Endometrium (tissue), 2 donors: ENCODE measurements around the gene CAMK2A.

ENCODE experiments used
- FAIRE-seq: peaks from 2 replicates; lab custom pipeline; 2012; peaks lifted over from hg19 to GRCh38; lab: Jason Lieb, UNC
- donor health status: control.
- donor health status: control.

Gene CAMK2A

GRCh38 chr5:150279330-150280020 lies 10.1 kb downstream of the CAMK2A start:
- FAIRE-seq = no peak

DNA sequence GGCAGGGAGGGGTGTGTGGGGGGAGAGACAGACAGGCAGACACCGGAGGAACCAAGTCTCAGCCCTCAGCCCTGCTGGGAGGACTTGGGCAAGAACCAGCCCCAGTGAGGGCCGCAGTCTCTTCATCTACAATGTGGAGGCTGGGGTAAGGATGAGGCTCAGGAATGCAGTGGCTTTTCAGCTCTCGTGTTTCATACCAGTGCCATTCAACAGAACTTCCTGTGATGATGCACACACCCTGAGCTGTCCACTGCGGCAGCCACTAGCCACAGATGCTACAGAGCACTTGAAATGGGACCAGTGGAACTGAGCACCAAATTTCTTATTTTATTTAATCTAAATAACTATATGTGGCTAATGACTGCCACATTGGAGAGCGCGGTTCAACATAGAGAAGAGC lies 10.7 kb downstream of the CAMK2A start:
- no peak for FAIRE-seq

- FAIRE-seq = no peak
Observed at GRCh38 chr5:150278046-150278730, 11.4 kb downstream of the CAMK2A start.

- no peak for FAIRE-seq
Observed at GRCh38 chr5:150277043-150277442, 12.5 kb downstream of the CAMK2A start.

DNA sequence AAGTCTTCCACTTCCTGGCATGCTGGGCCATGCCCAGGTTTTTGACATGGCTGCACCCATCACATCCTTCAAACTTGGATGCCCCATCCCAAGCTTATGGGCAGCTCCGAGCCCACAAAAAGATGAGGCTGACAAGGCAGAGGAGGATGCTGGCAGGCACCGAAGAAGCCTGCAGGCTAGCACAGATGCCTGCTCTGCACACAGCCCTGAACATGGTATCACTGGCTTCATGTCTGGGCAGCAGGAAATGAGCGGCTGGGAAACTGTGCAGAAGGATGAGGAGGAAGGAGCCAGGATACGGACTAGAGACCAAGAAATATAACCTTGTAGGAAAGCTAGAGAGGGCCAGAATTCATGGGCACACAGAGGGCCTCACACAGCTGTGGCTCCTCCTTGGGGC lies 14.8 kb downstream of the CAMK2A start:
- no peak for FAIRE-seq

GRCh38 chr5:150272531-150272930 lies 17.0 kb downstream of the CAMK2A start:
- no peak for FAIRE-seq

DNA sequence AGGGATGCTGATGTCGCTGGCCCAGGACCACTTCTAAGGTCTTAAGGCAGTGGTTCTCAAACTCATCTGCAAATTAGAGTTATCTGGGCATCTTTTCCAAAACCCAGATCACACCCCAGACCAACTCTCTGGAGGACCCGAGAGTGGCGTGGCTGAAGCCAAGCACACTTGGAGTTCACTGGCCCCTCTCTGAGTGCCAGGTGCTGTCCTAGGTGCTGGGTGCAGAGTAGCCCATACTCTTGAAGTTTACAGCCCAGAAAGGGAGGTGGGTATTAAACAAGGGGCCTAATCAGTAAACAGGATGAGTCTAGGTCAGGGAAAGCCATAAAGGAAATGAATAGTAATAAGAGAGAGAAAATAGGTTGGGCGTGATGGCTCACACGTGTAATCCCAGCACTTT lies 17.6 kb downstream of the CAMK2A start:
- FAIRE-seq = no peak

- no peak for FAIRE-seq
Observed at GRCh38 chr5:150271296-150271692, 18.3 kb downstream of the CAMK2A start.

GRCh38 chr5:150270541-150271295 lies 18.9 kb downstream of the CAMK2A start:
- no peak for FAIRE-seq

DNA sequence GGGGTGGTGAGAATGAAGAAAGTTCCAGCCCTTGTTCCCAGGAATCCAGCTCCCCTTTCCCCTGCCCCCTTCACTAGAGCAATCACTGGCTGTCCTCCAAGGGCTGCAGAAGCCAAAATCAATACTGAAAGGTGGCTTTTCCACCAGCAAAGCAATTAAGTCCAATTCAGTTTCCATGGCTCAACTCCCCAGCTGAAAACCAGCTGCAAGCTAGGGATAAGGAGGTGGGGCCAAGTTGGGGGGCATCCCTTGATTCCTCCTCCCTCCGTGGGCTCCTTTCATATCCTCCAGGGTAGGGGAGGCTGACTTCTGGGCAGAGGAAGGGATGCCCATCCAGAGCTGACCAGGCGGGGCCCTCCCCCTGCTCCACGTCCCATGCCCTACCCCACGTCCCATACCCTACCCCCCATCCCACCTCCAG lies 22.7 kb downstream of the CAMK2A start:
- no peak for FAIRE-seq

DNA sequence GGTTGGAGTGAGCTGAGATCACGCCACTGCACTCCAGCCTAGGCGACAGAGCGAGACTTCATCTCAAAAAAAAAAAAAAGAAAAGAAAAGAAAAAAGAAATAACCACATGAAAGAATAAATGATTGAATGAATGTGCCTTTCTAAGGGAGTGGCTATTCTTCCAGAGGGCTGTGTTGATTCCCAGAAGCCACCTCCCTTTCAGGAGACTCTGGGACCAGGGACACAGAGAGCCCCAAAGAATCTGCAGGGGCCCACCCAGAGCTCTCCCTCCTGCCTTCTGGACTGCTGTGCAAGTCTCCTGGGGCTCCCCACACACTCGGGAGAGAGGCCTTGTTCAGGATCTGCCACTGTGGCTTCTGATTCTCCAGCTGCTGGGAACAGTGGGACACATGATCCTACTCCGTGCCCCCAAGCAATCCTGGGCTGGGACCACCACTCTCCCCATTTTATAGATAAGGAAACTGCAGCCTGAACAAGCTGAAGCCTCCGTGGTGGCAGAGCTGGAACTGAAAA lies 23.6 kb downstream of the CAMK2A start:
- no peak for FAIRE-seq

DNA sequence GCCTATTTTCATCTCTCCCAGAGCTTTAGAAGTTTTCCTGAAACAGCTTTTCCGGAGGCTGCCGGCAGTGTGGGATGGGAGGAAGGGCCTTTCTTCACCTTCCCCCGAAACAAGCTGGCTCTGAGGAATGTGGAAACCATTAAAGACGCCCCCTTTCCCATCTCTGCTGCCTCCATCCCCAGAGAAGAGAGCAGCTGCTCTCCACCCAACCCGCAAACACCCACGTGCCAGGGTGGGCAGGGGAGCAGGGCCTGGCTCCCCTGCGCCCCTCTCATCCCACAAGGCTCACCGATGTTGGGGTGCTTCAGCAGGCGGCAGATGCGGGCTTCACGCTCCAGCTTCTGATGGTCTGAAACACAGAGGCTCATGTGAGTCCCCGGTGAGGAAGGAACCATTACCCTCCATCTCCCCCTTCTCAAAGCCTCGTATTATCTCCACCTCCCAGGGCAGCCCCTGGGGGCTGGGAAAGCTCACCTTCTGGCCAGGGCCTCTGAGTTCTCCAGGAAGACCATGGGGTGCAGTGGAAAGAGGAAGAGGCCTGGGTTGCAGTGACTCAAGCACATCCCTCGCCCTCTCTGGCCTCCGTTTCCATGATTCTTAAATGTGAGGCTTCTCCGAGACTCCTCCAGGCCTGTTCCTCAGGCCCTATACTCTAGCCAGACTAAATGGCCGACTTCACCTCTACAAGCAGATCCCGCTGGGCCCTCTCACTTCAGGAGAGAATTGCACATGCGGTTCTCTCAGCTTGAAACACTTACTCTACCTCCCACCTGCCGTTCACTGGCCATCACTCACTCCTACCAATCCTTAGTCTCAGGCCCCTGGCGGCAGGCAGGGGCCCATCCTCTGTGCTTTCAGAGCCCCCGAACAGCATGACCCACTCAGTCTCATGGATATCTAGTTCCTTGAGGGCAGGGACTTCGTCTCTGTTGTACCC lies 24.6 kb downstream of the CAMK2A start:
- no peak for FAIRE-seq

- FAIRE-seq = no peak
Observed at GRCh38 chr5:150263801-150264621, 25.6 kb downstream of the CAMK2A start.

DNA sequence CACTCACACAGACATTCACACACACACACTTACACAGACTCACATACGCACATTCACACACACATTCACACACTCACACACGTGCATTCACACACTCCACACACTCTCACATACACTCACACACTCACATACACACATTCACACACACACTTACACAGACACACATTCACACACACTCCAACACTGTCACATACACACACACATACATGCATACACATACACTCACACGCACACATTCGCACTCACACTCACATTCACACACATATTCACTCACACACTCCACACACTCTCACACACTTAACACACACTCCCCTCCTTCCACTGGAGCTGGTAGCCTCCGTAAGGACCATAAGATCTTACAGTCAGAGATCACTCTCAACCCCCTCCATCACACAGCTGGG lies 26.2 kb downstream of the CAMK2A start:
- FAIRE-seq = no peak

- FAIRE-seq = no peak
Observed at GRCh38 chr5:150262502-150262901, 27.1 kb downstream of the CAMK2A start.

DNA sequence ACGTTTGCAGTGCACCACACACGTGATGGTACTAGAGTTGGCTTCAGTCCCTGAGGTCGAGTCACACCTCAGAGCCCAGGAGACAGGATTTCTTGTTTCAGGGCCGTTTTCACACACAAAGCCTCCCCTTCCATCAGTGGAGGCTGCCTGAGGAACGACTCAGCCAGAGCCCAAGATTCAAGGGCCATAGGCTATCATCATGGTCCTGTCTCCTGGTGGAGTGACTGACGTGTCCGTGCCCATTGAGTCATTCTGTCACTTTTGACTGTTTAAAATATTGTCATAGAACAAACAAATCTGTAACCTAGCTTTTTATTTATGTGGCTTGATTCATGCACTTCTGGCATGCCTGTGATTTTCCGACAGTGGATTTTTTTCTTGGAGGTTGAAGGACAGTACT lies 28.3 kb downstream of the CAMK2A start:
- no peak for FAIRE-seq

DNA sequence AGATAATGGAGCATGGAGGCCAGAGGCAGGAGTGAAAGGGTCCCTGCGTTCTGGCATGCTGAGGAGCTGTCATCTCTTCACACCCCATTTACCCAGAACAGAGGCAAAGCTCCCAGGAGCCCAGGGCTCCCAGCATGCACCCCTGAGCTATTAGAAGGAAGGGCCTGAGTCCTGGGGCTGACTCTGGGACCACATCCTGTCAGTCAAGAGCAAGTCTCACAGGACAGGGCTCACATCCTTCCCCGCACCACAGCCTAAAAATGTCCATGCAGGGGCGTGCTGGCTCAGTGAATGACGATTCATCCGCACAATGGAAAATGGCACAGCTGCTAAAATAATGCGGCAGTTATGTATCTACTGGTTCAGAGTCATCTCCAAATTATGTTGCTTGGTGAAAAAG lies 31.4 kb downstream of the CAMK2A start:
- FAIRE-seq = no peak

- FAIRE-seq = no peak
Observed at GRCh38 chr5:150257424-150257823, 32.1 kb downstream of the CAMK2A start.

GRCh38 chr5:150256410-150257064 lies 33.0 kb downstream of the CAMK2A start:
- FAIRE-seq = no peak

- FAIRE-seq = no peak
Observed at GRCh38 chr5:150255659-150256409, 33.7 kb downstream of the CAMK2A start.
